Mucosa of rectum (tissue), 2 donors: ENCODE measurements around the gene CR1.

Experiments
- H3K27ac ChIP-seq, 2 donors: one replicate each; pipeline ENCODE4 v1.7.0; 2013; ENCODE audit warnings: inconsistent platforms in 2 of 2, low read depth in 2 of 2, low read length in 2 of 2
- H3K27me3 ChIP-seq, 2 donors: one replicate each; pipeline ENCODE4 v1.7.0; 2013; ENCODE audit warnings: low read length in 2 of 2; ENCODE audit not compliant: control insufficient read depth in 2 of 2, insufficient read depth in 2 of 2
- H3K36me3 ChIP-seq, 2 donors: one replicate each; pipeline ENCODE4 v1.7.0; 2013; ENCODE audit warnings: low read length in 2 of 2; ENCODE audit not compliant: control insufficient read depth in 2 of 2, insufficient read depth in 2 of 2
- H3K4me1 ChIP-seq, 2 donors: one replicate each; pipeline ENCODE4 v1.7.0; 2013; ENCODE audit warnings: low read length in 2 of 2, mild to moderate bottlenecking in 1 of 2; ENCODE audit not compliant: control insufficient read depth in 2 of 2, insufficient read depth in 2 of 2
- H3K4me3 ChIP-seq, 2 donors: one replicate each; pipeline ENCODE4 v1.7.0; 2013; ENCODE audit warnings: low read length in 2 of 2
- H3K9ac ChIP-seq, 2 donors: one replicate each; pipeline ENCODE4 v1.7.0; 2013; ENCODE audit warnings: low read length in 2 of 2, low read depth in 1 of 2, mild to moderate bottlenecking in 1 of 2
- H3K9me3 ChIP-seq, 2 donors: one replicate each; pipeline ENCODE4 v1.7.0; 2013; ENCODE audit warnings: low read length in 2 of 2; ENCODE audit not compliant: control insufficient read depth in 2 of 2
- donor health status: healthy.
- donor health status: Normal muscosa, but diverticular disease.

The CR1 gene

GRCh38 chr1:207495801-207496792 is at the start of gene CR1:
Gene CR1, plus strand, starts transcription at chr1:207496157. Its CDS starts 111 bp downstream, at chr1:207496268.
- Histone ChIP-seq H3K9me3 (no peaks in the 10 kb centered on the region), H3K4me3 (peak within 1 kb of the TSS; percentile 53 to 68), H3K27ac (peak within 1 kb of the TSS in 1 of 2 donors; percentile 21), H3K27me3 (peaks cover 24 to 27% of the 10 kb centered on the region in 2 donors), H3K36me3 (no peaks in the 10 kb centered on the region), H3K4me1 (no peaks in the 10 kb centered on the region), H3K9ac (no peak within 1 kb of the TSS)

GRCh38 chr1:207453710-207454045 is 42.3 kb upstream of the CR1 start:
- no peaks in the 10 kb centered on the region for H3K9me3 ChIP-seq
- H3K9ac ChIP-seq: no peak overlapping the region
- H3K4me3 ChIP-seq: peak overlapping the region in 1 of 2 donors; percentile 69
- H3K27ac ChIP-seq: no peak overlapping the region
- H3K27me3 ChIP-seq: peaks cover 21 to 42% of the 10 kb centered on the region in 2 donors
- no peaks in the 10 kb centered on the region for H3K36me3 ChIP-seq
- H3K4me1 ChIP-seq: peaks cover 9 to 12% of the 10 kb centered on the region in 2 donors

- H3K9ac ChIP-seq: peak within 1 kb of the TSS; percentile 27 to 49
- peak within 1 kb of the TSS in 1 of 2 donors; percentile 56 for H3K27ac ChIP-seq
- no peaks in the 10 kb centered on the region for H3K9me3 ChIP-seq
- peaks cover 18 to 39% of the 10 kb centered on the region in 2 donors for H3K27me3 ChIP-seq
- peak within 1 kb of the TSS; percentile 59 to 69 for H3K4me3 ChIP-seq
- H3K4me1 ChIP-seq: peaks cover 9 to 12% of the 10 kb centered on the region in 2 donors
- no peaks in the 10 kb centered on the region for H3K36me3 ChIP-seq
These were observed 41.7 kb upstream of the CR1 start, which contains the start of gene CR2 for GRCh38 chr1:207454046-207454964. Gene CR2, plus strand, starts transcription at chr1:207454328. Its CDS starts 91 bp downstream, at chr1:207454419.

GRCh38 chr1:207455183-207455754 is 40.7 kb upstream of the CR1 start:
- Histone ChIP-seq H3K4me1 (peaks cover 9 to 12% of the 10 kb centered on the region in 2 donors), H3K9me3 (no peaks in the 10 kb centered on the region), H3K27ac (no peak overlapping the region), H3K27me3 (peaks cover 18 to 35% of the 10 kb centered on the region in 2 donors), H3K4me3 (peak overlapping the region; percentile 59 to 69), H3K9ac (no peak overlapping the region), H3K36me3 (no peaks in the 10 kb centered on the region)

- H3K4me3 ChIP-seq: no peak overlapping the region
- peaks cover 11 to 24% of the 10 kb centered on the region in 2 donors for H3K27me3 ChIP-seq
- H3K9ac ChIP-seq: no peak overlapping the region
- H3K36me3 ChIP-seq: no peaks in the 10 kb centered on the region
- H3K27ac ChIP-seq: no peak overlapping the region
- peaks cover 9 to 12% of the 10 kb centered on the region in 2 donors for H3K4me1 ChIP-seq
- no peaks in the 10 kb centered on the region for H3K9me3 ChIP-seq
These were observed 37.5 kb upstream of the CR1 start for GRCh38 chr1:207458414-207458813.

GRCh38 chr1:207459008-207459407 is 36.9 kb upstream of the CR1 start:
- Histone ChIP-seq H3K4me3 (no peak overlapping the region), H3K9ac (no peak overlapping the region)

GRCh38 chr1:207461649-207462048 is 34.3 kb upstream of the CR1 start:
- Histone ChIP-seq H3K9ac (no peak overlapping the region), H3K27ac (no peak overlapping the region), H3K27me3 (no peaks in the 10 kb centered on the region), H3K4me1 (no peaks in the 10 kb centered on the region), H3K4me3 (no peak overlapping the region), H3K36me3 (no peaks in the 10 kb centered on the region), H3K9me3 (no peaks in the 10 kb centered on the region)

More at GRCh38 chr1:207459008-207459407, 36.9 kb upstream of the CR1 start:
- H3K9me3 ChIP-seq: no peaks in the 10 kb centered on the region
- no peak overlapping the region for H3K27ac ChIP-seq
- no peaks in the 10 kb centered on the region for H3K36me3 ChIP-seq
- H3K27me3 ChIP-seq: peaks cover 11 to 20% of the 10 kb centered on the region in 2 donors
- peaks cover 8 to 10% of the 10 kb centered on the region in 2 donors for H3K4me1 ChIP-seq

GRCh38 chr1:207462535-207462934 is 33.4 kb upstream of the CR1 start:
- H3K4me1 ChIP-seq: no peaks in the 10 kb centered on the region

GRCh38 chr1:207463021-207463420 is 32.9 kb upstream of the CR1 start:
- H3K27me3 ChIP-seq: no peaks in the 10 kb centered on the region
- no peak overlapping the region for H3K27ac ChIP-seq
- H3K36me3 ChIP-seq: no peaks in the 10 kb centered on the region

More at GRCh38 chr1:207462535-207462934, 33.4 kb upstream of the CR1 start:
- Histone ChIP-seq H3K9ac (no peak overlapping the region), H3K27ac (no peak overlapping the region), H3K36me3 (no peaks in the 10 kb centered on the region), H3K27me3 (no peaks in the 10 kb centered on the region), H3K9me3 (no peaks in the 10 kb centered on the region), H3K4me3 (no peak overlapping the region)

More at GRCh38 chr1:207463021-207463420, 32.9 kb upstream of the CR1 start:
- Histone ChIP-seq H3K4me3 (no peak overlapping the region), H3K9me3 (no peaks in the 10 kb centered on the region), H3K9ac (no peak overlapping the region), H3K4me1 (no peaks in the 10 kb centered on the region)
